ENCODE measurements around the gene BANF1. TPM values are rescaled to one million over a fixed set of nuclear protein-coding genes. Genes with fewer than 3 reads are reported as not detected.
A peak's percentile ranks its signal among the peaks of the same experiment; 100 is the strongest.

The BANF1 gene
- polyA plus RNA-seq, 1 donor (not counting 4 experiments of a cell fraction or from before 2014, with no cell fraction given), result 154 TPM

- H3K9me1 ChIP-seq (ENCODE audit: control insufficient read depth, extremely low read depth, insufficient read depth, low read length), result no peaks in the 10 kb centered on the region
- TF ChIP-seq EZH2 (IDR thresholded peaks at IDR 0.05; ENCODE audit: low read length), result no peak
- no peak for TF ChIP-seq CTCF (optimal IDR thresholded peaks at IDR 0.05 in 1 of 3, IDR thresholded peaks at IDR 0.05 in 1 of 3, conservative IDR thresholded peaks at IDR 0.05 in 1 of 3; ENCODE audit: extremely low read depth in 1 of 3, insufficient read depth in 2 of 3, low read length in 3 of 3)
- H3K4me3 ChIP-seq (ENCODE audit: control insufficient read depth in 2 of 3, extremely low read depth in 1 of 3, insufficient read depth in 2 of 3, low read depth in 1 of 3, low read length in 3 of 3), result peak overlapping the region; percentile 66 to 98 (median 94)
- H2AFZ ChIP-seq (ENCODE audit: control insufficient read depth, low read length), result peak overlapping the region; percentile 93
- H3K4me1 ChIP-seq (ENCODE audit: control insufficient read depth, extremely low read depth, insufficient read depth, low read length), result peaks cover 17% of the 10 kb centered on the region
- H3K9ac ChIP-seq (ENCODE audit: control insufficient read depth, extremely low read depth, insufficient read depth, low read length), result peak overlapping the region; percentile 94
- peak overlapping the region; percentile 85 for H3K27ac ChIP-seq (ENCODE audit: control insufficient read depth, insufficient read depth, low read length)
- no peaks in the 10 kb centered on the region for H3K9me3 ChIP-seq (ENCODE audit: control insufficient read depth, low read depth, low read length)
- peaks cover 35% of the 10 kb centered on the region for H3K79me2 ChIP-seq (ENCODE audit: control insufficient read depth, insufficient read depth, low read length)
- H3K36me3 ChIP-seq (ENCODE audit: control insufficient read depth in 2 of 2, extremely low read depth in 1 of 2, insufficient read depth in 2 of 2, low read length in 2 of 2), result peaks cover 16 to 27% of the 10 kb centered on the region in 2 experiments
- FAIRE-seq (no peak), DNase-seq (ENCODE audit: low read depth, low spot score) (no peak)
- dilution Hi-C loops (cut with MboI; ENCODE audit: extremely low pct_ligation_motif_present, low sequenced_read_pairs), result no loop called here
- peak overlapping the region; percentile 59 for H3K4me2 ChIP-seq (ENCODE audit: control insufficient read depth, extremely low read depth, insufficient read depth, low read depth, low read length)
- H3K27me3 ChIP-seq (ENCODE audit: control insufficient read depth, extremely low read depth, insufficient read depth, low read length), result peaks cover 4% of the 10 kb centered on the region
- no peaks in the 10 kb centered on the region for H4K20me1 ChIP-seq (ENCODE audit: control insufficient read depth, extremely low read depth, insufficient read depth, low read length)
These were observed 50.3 kb downstream of the BANF1 start for GRCh38 chr11:66052664-66052982.

Other genes starting within 250 kb of the BANF1 start
- gene AP5B1, start 221.5 kb upstream of the BANF1 start, polyA plus RNA-seq, result 3.1 to 6.8 TPM (median 3.1 TPM) in 3 replicates
- gene OVOL1, start 215.4 kb upstream of the BANF1 start, polyA plus RNA-seq, result 2.1 to 23.2 TPM (median 7.5 TPM) in 3 replicates
- gene SNX32, start 168.5 kb upstream of the BANF1 start, polyA plus RNA-seq, result 0.12 to 0.44 TPM (median 0.15 TPM) in 3 replicates
- gene CFL1, start 144.3 kb upstream of the BANF1 start, polyA plus RNA-seq, result 571 to 1,860 TPM (median 1,236 TPM) in 3 replicates
- gene MUS81, start 142.1 kb upstream of the BANF1 start, polyA plus RNA-seq, result 24.7 to 34.4 TPM (median 28.0 TPM) in 3 replicates
- gene EFEMP2, start 129.7 kb upstream of the BANF1 start, polyA plus RNA-seq, result 4.6 to 13.6 TPM (median 4.8 TPM) in 3 replicates
- not detected in 3 replicates for gene CTSW, start 122.7 kb upstream of the BANF1 start, polyA plus RNA-seq
- 83.0 to 104 TPM (median 95.1 TPM) in 3 replicates for gene FIBP, start 114.0 kb upstream of the BANF1 start, polyA plus RNA-seq
- 4.1 to 6.8 TPM (median 6.0 TPM) in 3 replicates for gene CCDC85B, start 111.8 kb upstream of the BANF1 start, polyA plus RNA-seq
- gene FOSL1, start 102.1 kb upstream of the BANF1 start, polyA plus RNA-seq, result 9.4 to 25.3 TPM (median 21.8 TPM) in 3 replicates
- 18.4 to 30.9 TPM (median 25.0 TPM) in 3 replicates for gene C11orf68, start 83.4 kb upstream of the BANF1 start, polyA plus RNA-seq
- 135 to 175 TPM (median 138 TPM) in 3 replicates for gene DRAP1, start 83.1 kb upstream of the BANF1 start, polyA plus RNA-seq
- gene TSGA10IP, start 57.0 kb upstream of the BANF1 start, polyA plus RNA-seq, result not detected in 3 replicates
- gene SART1, start 40.8 kb upstream of the BANF1 start, polyA plus RNA-seq, result 5.9 to 28.0 TPM (median 14.7 TPM) in 3 replicates
- 23.1 to 36.8 TPM (median 29.6 TPM) in 3 replicates for gene EIF1AD, start 346 bp upstream of the BANF1 start, polyA plus RNA-seq
- gene CST6, start 9.5 kb downstream of the BANF1 start, polyA plus RNA-seq, result 1.4 to 2.3 TPM (median 1.7 TPM) in 3 replicates
- 0.07 TPM in 1 of 3 replicates, not detected in the others for gene CATSPER1, start 24.0 kb downstream of the BANF1 start, polyA plus RNA-seq
- gene GAL3ST3, start 46.7 kb downstream of the BANF1 start, polyA plus RNA-seq, result not detected in 3 replicates
- gene SF3B2, start 49.9 kb downstream of the BANF1 start, polyA plus RNA-seq, result 41.9 to 121 TPM (median 73.0 TPM) in 3 replicates
- gene PACS1, start 67.8 kb downstream of the BANF1 start, polyA plus RNA-seq, result 10.0 to 28.4 TPM (median 14.9 TPM) in 3 replicates

Data from keratinocyte (primary cell).